ENCODE data around the gene SS18L1. TPM values are rescaled to one million over a fixed set of nuclear protein-coding genes. Genes with fewer than 3 reads are reported as not detected.

The SS18L1 gene
- total and polyA plus RNA-seq, 2 experiments from 2014 or later = 6.5 to 32.6 TPM

DNA sequence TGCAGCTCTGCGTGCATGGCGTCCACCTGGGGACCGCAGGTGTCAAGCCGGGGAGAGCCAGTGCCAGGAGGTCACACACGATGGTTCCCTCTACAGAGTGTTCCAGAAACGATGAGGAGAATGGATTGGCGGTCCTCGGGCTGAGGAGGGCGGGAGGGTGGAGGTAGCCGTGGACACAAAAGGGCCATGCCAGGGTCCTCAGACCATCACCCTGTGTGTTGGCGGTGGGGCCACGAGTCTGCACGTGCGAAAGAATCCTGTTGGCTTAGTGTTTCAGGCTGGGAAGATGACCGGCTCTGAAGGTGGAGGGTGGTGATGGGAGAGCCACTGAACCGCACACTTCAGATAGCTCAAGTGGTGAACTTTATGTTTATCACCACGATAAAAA, 62.8 kb downstream of the SS18L1 start:
- Histone ChIP-seq H3K27ac (ENCODE audit: low read depth) (no peak overlapping the region), H3F3A (replicated peaks; ENCODE audit: low read depth) (no peaks in the 10 kb centered on the region), H3K4me2 (no peak overlapping the region), H3K79me2 (replicated peaks; ENCODE audit: insufficient read depth) (no peaks in the 10 kb centered on the region), H4K20me1 (replicated peaks; ENCODE audit: insufficient read depth) (no peaks in the 10 kb centered on the region; the same call in 1 of the 2 replicates), H3K4me1 (ENCODE audit: insufficient read depth) (no peaks in the 10 kb centered on the region; the same call in 1 of the 2 replicates), H3K27me3 (ENCODE audit: insufficient read depth) (no peaks in the 10 kb centered on the region), H2AFZ (no peak overlapping the region), H3K4me3 (no peak overlapping the region), H3K9me2 (ENCODE audit: insufficient read depth) (no peaks in the 10 kb centered on the region), H3K36me3 (ENCODE audit: insufficient read depth) (no peaks in the 10 kb centered on the region)
- Mint-ChIP-seq H3K9me3 (no peaks in the 10 kb centered on the region), H3K4me3 (no peak overlapping the region), H3K27ac (no peak overlapping the region), H3K36me3 (ENCODE audit: low read depth) (peaks cover 18% of the 10 kb centered on the region), H3K4me1 (peaks cover 6% of the 10 kb centered on the region), H3K27me3 (ENCODE audit: insufficient read depth, low read depth, poor library complexity) (peaks cover 16% of the 10 kb centered on the region)
- DNase-seq (ENCODE audit: low spot score) = no peak
- TF ChIP-seq ZNF114 (CRISPR knock-in tag; IDR thresholded peaks at IDR 0.05) (no peak), NANOG (IDR thresholded peaks at IDR 0.05; ENCODE audit: borderline replicate concordance) (no peak), POLR2AphosphoS5 (IDR thresholded peaks at IDR 0.05; ENCODE audit: low read depth) (no peak)
- TF ChIP-seq, protein P1, sequence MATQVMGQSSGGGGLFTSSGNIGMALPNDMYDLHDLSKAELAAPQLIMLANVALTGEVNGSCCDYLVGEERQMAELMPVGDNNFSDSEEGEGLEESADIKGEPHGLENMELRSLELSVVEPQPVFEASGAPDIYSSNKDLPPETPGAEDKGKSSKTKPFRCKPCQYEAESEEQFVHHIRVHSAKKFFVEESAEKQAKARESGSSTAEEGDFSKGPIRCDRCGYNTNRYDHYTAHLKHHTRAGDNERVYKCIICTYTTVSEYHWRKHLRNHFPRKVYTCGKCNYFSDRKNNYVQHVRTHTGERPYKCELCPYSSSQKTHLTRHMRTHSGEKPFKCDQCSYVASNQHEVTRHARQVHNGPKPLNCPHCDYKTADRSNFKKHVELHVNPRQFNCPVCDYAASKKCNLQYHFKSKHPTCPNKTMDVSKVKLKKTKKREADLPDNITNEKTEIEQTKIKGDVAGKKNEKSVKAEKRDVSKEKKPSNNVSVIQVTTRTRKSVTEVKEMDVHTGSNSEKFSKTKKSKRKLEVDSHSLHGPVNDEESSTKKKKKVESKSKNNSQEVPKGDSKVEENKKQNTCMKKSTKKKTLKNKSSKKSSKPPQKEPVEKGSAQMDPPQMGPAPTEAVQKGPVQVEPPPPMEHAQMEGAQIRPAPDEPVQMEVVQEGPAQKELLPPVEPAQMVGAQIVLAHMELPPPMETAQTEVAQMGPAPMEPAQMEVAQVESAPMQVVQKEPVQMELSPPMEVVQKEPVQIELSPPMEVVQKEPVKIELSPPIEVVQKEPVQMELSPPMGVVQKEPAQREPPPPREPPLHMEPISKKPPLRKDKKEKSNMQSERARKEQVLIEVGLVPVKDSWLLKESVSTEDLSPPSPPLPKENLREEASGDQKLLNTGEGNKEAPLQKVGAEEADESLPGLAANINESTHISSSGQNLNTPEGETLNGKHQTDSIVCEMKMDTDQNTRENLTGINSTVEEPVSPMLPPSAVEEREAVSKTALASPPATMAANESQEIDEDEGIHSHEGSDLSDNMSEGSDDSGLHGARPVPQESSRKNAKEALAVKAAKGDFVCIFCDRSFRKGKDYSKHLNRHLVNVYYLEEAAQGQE (IDR thresholded peaks at IDR 0.05; ENCODE audit: unreplicated experiment) = no peak
- no peak for ATAC-seq

DNA sequence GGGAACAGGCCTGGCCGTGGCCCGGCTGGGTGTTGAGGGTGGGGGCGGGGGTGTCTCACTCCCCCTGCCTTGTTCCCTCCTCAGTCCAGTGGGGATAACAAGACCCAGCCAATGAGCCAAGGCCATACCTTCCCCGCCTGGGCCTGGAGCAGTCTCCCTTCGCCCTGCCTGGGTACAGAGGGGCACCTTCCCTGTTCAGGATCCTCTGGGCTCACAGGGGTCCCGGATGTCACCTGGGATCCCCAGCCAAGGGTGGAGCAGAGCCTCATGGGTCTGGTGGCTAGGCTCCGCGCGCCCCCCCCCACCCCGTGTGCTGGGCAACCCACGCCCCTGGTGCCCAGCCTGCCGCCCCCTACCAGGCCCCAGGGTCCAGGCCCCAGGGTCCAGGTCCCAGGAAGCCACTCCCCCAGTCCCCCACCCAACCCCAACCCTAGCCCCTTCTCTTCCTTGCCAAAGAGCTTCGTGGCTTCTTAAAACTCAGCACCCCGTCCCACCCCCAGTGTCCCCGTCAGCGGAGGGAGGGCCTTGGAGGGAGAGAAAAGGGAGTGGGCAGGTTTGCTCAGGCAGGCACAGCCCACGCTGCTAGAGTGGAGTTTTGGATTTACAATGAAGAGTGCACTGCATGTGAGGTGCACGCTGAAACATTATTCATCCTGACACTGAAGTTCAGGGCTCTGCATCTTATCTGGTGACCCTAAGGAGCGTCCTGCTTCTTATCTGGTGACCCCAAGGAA, 64.7 kb downstream of the SS18L1 start:
- no peak overlapping the region for H2AFZ ChIP-seq
- H3K4me3 Mint-ChIP-seq = no peak overlapping the region
- no peak overlapping the region for H3K4me2 ChIP-seq
- H3K79me2 ChIP-seq (replicated peaks; ENCODE audit: insufficient read depth) = no peaks in the 10 kb centered on the region
- ATAC-seq (no peak), DNase-seq (ENCODE audit: low spot score) (no peak)
- H3K4me1 Mint-ChIP-seq = peaks cover 8% of the 10 kb centered on the region
- no peaks in the 10 kb centered on the region for H3K36me3 ChIP-seq (ENCODE audit: insufficient read depth)
- H3K9me2 ChIP-seq (ENCODE audit: insufficient read depth) = no peaks in the 10 kb centered on the region
- H3K27me3 ChIP-seq (ENCODE audit: insufficient read depth) = no peaks in the 10 kb centered on the region
- H3K27ac ChIP-seq (ENCODE audit: low read depth) = no peak overlapping the region
- peaks cover 5% of the 10 kb centered on the region; the same call in 2 of the 3 replicates for H3K36me3 Mint-ChIP-seq (ENCODE audit: low read depth)
- no peak for TF ChIP-seq NANOG (IDR thresholded peaks at IDR 0.05; ENCODE audit: borderline replicate concordance)
- TF ChIP-seq, protein P2, sequence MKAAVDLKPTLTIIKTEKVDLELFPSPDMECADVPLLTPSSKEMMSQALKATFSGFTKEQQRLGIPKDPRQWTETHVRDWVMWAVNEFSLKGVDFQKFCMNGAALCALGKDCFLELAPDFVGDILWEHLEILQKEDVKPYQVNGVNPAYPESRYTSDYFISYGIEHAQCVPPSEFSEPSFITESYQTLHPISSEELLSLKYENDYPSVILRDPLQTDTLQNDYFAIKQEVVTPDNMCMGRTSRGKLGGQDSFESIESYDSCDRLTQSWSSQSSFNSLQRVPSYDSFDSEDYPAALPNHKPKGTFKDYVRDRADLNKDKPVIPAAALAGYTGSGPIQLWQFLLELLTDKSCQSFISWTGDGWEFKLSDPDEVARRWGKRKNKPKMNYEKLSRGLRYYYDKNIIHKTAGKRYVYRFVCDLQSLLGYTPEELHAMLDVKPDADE (IDR thresholded peaks at IDR 0.05) = no peak
- no peak for TF ChIP-seq EZH2 (IDR thresholded peaks at IDR 0.05; ENCODE audit: low read depth, unreplicated experiment)
- TF ChIP-seq POLR2AphosphoS5 (IDR thresholded peaks at IDR 0.05; ENCODE audit: low read depth) = no peak
- no peak for TF ChIP-seq STAT1 (IDR thresholded peaks at IDR 0.05; ENCODE audit: unreplicated experiment)
- TF ChIP-seq, protein P3, sequence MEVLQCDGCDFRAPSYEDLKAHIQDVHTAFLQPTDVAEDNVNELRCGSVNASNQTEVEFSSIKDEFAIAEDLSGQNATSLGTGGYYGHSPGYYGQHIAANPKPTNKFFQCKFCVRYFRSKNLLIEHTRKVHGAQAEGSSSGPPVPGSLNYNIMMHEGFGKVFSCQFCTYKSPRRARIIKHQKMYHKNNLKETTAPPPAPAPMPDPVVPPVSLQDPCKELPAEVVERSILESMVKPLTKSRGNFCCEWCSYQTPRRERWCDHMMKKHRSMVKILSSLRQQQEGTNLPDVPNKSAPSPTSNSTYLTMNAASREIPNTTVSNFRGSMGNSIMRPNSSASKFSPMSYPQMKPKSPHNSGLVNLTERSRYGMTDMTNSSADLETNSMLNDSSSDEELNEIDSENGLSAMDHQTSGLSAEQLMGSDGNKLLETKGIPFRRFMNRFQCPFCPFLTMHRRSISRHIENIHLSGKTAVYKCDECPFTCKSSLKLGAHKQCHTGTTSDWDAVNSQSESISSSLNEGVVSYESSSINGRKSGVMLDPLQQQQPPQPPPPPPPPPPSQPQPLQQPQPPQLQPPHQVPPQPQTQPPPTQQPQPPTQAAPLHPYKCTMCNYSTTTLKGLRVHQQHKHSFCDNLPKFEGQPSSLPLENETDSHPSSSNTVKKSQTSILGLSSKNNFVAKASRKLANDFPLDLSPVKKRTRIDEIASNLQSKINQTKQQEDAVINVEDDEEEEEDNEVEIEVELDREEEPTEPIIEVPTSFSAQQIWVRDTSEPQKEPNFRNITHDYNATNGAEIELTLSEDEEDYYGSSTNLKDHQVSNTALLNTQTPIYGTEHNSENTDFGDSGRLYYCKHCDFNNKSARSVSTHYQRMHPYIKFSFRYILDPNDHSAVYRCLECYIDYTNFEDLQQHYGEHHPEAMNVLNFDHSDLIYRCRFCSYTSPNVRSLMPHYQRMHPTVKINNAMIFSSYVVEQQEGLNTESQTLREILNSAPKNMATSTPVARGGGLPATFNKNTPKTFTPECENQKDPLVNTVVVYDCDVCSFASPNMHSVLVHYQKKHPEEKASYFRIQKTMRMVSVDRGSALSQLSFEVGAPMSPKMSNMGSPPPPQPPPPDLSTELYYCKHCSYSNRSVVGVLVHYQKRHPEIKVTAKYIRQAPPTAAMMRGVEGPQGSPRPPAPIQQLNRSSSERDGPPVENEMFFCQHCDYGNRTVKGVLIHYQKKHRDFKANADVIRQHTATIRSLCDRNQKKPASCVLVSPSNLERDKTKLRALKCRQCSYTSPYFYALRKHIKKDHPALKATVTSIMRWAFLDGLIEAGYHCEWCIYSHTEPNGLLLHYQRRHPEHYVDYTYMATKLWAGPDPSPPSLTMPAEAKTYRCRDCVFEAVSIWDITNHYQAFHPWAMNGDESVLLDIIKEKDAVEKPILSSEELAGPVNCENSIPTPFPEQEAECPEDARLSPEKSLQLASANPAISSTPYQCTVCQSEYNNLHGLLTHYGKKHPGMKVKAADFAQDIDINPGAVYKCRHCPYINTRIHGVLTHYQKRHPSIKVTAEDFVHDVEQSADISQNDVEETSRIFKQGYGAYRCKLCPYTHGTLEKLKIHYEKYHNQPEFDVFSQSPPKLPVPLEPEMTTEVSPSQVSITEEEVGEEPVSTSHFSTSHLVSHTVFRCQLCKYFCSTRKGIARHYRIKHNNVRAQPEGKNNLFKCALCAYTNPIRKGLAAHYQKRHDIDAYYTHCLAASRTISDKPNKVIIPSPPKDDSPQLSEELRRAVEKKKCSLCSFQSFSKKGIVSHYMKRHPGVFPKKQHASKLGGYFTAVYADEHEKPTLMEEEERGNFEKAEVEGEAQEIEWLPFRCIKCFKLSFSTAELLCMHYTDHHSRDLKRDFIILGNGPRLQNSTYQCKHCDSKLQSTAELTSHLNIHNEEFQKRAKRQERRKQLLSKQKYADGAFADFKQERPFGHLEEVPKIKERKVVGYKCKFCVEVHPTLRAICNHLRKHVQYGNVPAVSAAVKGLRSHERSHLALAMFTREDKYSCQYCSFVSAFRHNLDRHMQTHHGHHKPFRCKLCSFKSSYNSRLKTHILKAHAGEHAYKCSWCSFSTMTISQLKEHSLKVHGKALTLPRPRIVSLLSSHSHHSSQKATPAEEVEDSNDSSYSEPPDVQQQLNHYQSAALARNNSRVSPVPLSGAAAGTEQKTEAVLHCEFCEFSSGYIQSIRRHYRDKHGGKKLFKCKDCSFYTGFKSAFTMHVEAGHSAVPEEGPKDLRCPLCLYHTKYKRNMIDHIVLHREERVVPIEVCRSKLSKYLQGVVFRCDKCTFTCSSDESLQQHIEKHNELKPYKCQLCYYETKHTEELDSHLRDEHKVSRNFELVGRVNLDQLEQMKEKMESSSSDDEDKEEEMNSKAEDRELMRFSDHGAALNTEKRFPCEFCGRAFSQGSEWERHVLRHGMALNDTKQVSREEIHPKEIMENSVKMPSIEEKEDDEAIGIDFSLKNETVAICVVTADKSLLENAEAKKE (CRISPR knock-in tag; IDR thresholded peaks at IDR 0.05) = no peak
- no peak for TF ChIP-seq ZNF114 (CRISPR knock-in tag; IDR thresholded peaks at IDR 0.05)
- no peak for TF ChIP-seq EZH2phosphoT487 (IDR thresholded peaks at IDR 0.05; ENCODE audit: unreplicated experiment)
- no peak for TF ChIP-seq ZNF331 (CRISPR knock-in tag; IDR thresholded peaks at IDR 0.05; ENCODE audit: low read depth)
- no peak overlapping the region for H3K4me3 ChIP-seq
- H3F3A ChIP-seq (replicated peaks; ENCODE audit: low read depth) = no peaks in the 10 kb centered on the region
- H3K9me3 Mint-ChIP-seq = no peaks in the 10 kb centered on the region
- H3K4me1 ChIP-seq (ENCODE audit: insufficient read depth) = no peaks in the 10 kb centered on the region; the same call in 1 of the 2 replicates
- peaks cover 16% of the 10 kb centered on the region for H3K27me3 Mint-ChIP-seq (ENCODE audit: insufficient read depth, low read depth, poor library complexity)
- H3K27ac Mint-ChIP-seq = no peak overlapping the region
- no peaks in the 10 kb centered on the region; the same call in 1 of the 2 replicates for H4K20me1 ChIP-seq (replicated peaks; ENCODE audit: insufficient read depth)
